Measurements from ENCODE around the gene EPS15. TPM values are rescaled to one million over a fixed set of nuclear protein-coding genes. Genes with fewer than 3 reads are reported as not detected.
A peak's percentile ranks its signal among the peaks of the same experiment; 100 is the strongest.

The EPS15 gene
- total RNA-seq, 1 experiment from 2014 or later = 26.3 TPM

GRCh38 chr1:51519865-51520699 is 1.0 kb upstream of the EPS15 start:
- Histone ChIP-seq H3K36me3 (ENCODE audit: low read depth, low read length) (no peaks in the 10 kb centered on the region), H4K20me1 (ENCODE audit: low read length) (peaks cover 11% of the 10 kb centered on the region; the same call in 1 of the 2 replicates), H3K9ac (ENCODE audit: low read length) (no peak overlapping the region), H2AFZ (ENCODE audit: low read length) (peak overlapping the region; percentile 20), H3K4me3 (ENCODE audit: low read length) (no peak overlapping the region), H3K27ac (ENCODE audit: low read length) (peak overlapping the region; percentile 1; the same call in 1 of the 2 replicates), H3K9me2 (replicated peaks; ENCODE audit: low read length) (no peaks in the 10 kb centered on the region), H3K4me1 (ENCODE audit: insufficient read depth, low read length) (peaks cover 36% of the 10 kb centered on the region), H3K9me3 (ENCODE audit: low read length) (no peaks in the 10 kb centered on the region), H3K79me2 (ENCODE audit: low read length) (peaks cover 35% of the 10 kb centered on the region), H3F3A (ENCODE audit: low read length, unreplicated experiment) (no peaks in the 10 kb centered on the region), H3K27me3 (ENCODE audit: low read length) (no peaks in the 10 kb centered on the region), H3K4me2 (ENCODE audit: low read length) (peak overlapping the region; percentile 36)
- BruUV-seq (replicated peaks) = TSS peak; percentile 25
- POLR2A ChIA-PET (ENCODE audit: unreplicated experiment) = interaction anchor here (1.1 kb wide), 1 partner anchor 32 kb away, joined by 3 read pairs; no protein-coding TSS in a partner anchor
- intact Hi-C loops (cut with micrococcal nuclease) = loop anchor here (2.0 to 5.0 kb wide), 3 partner anchors 15 to 78 kb away; no protein-coding TSS in a partner anchor
- ATAC-seq = peak; percentile 25
- CTCF ChIA-PET = no interaction called here
- peak; percentile 68 for DNase-seq
- no peak for TF ChIP-seq CTCF (conservative IDR thresholded peaks at IDR 0.05; ENCODE audit: low read depth, low read length)
- TF ChIP-seq EZH2 (IDR thresholded peaks at IDR 0.05; ENCODE audit: low read length, unreplicated experiment) = no peak

DNA sequence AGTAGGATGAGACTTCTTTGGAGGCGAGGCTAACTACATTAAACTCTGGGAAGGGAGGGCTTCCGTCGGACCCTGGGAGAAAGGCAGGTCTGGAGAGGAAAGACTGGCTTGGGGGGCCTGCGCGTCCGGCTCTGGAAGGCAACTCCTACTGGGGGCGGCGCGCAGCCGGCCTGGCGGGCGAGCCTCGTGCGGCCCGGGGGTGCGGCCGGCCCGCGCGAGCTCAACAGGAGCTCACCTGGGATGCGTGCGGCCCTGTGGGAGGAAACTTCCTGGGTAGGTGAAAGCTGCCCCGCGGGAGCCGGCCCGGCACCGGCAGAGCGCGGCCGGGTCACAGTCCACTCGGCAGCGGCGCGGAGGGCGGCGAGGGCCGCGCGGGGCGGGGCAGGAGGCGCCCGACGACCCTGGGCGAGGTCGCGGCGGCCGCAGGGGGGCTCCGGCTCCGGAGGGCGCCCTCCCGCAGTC is 449 bp downstream of the EPS15 start:
- Histone ChIP-seq H3K27me3 (ENCODE audit: low read length) (no peaks in the 10 kb centered on the region), H3K4me2 (ENCODE audit: low read length) (peak overlapping the region; percentile 91), H3K4me3 (ENCODE audit: low read length) (peak overlapping the region; percentile 85), H4K20me1 (ENCODE audit: low read length) (peaks cover 11% of the 10 kb centered on the region; the same call in 1 of the 2 replicates), H3K36me3 (ENCODE audit: low read depth, low read length) (no peaks in the 10 kb centered on the region), H3K9me2 (replicated peaks; ENCODE audit: low read length) (no peaks in the 10 kb centered on the region), H3K9me3 (ENCODE audit: low read length) (no peaks in the 10 kb centered on the region), H3K27ac (ENCODE audit: low read length) (peak overlapping the region; percentile 58), H3F3A (ENCODE audit: low read length, unreplicated experiment) (no peaks in the 10 kb centered on the region), H3K79me2 (ENCODE audit: low read length) (peaks cover 50% of the 10 kb centered on the region), H2AFZ (ENCODE audit: low read length) (peak overlapping the region; percentile 60), H3K4me1 (ENCODE audit: insufficient read depth, low read length) (peaks cover 44% of the 10 kb centered on the region), H3K9ac (ENCODE audit: low read length) (peak overlapping the region; percentile 77)
- DNase-seq (peak; percentile 55), ATAC-seq (peak; percentile 59)
- intact Hi-C loops (cut with micrococcal nuclease) = loop anchor here (2.0 to 5.0 kb wide), 2 partner anchors 48 to 76 kb away; no protein-coding TSS in a partner anchor
- CTCF ChIA-PET = no interaction called here
- no TSS peak for BruUV-seq (replicated peaks)
- POLR2A ChIA-PET (ENCODE audit: unreplicated experiment) = interaction anchor here (0.5 kb wide), 1 partner anchor 87 kb away, joined by 3 read pairs; no protein-coding TSS in a partner anchor
- TF ChIP-seq EZH2 (IDR thresholded peaks at IDR 0.05; ENCODE audit: low read length, unreplicated experiment) (no peak), EZH2phosphoT487 (IDR thresholded peaks at IDR 0.05; ENCODE audit: borderline replicate concordance, low read length) (peak; percentile 63)

GRCh38 chr1:51518033-51518585 is 957 bp downstream of the EPS15 start:
- no TSS peak for BruUV-seq (replicated peaks)
- CTCF ChIA-PET = no interaction called here
- DNase-seq = peak; percentile 77
- Histone ChIP-seq H3K27me3 (ENCODE audit: low read length) (no peaks in the 10 kb centered on the region), H3K9me2 (replicated peaks; ENCODE audit: low read length) (no peaks in the 10 kb centered on the region), H3K36me3 (ENCODE audit: low read depth, low read length) (no peaks in the 10 kb centered on the region), H3K27ac (ENCODE audit: low read length) (peak overlapping the region; percentile 58), H3K9me3 (ENCODE audit: low read length) (no peaks in the 10 kb centered on the region), H4K20me1 (ENCODE audit: low read length) (peaks cover 11% of the 10 kb centered on the region; the same call in 1 of the 2 replicates), H3K4me2 (ENCODE audit: low read length) (peak overlapping the region; percentile 91), H3F3A (ENCODE audit: low read length, unreplicated experiment) (no peaks in the 10 kb centered on the region), H3K4me3 (ENCODE audit: low read length) (peak overlapping the region; percentile 85), H3K4me1 (ENCODE audit: insufficient read depth, low read length) (peaks cover 44% of the 10 kb centered on the region), H2AFZ (ENCODE audit: low read length) (peak overlapping the region; percentile 60), H3K79me2 (ENCODE audit: low read length) (peaks cover 55% of the 10 kb centered on the region), H3K9ac (ENCODE audit: low read length) (peak overlapping the region; percentile 77)
- no peak for TF ChIP-seq EZH2 (IDR thresholded peaks at IDR 0.05; ENCODE audit: low read length, unreplicated experiment)
- TF ChIP-seq CTCF (conservative IDR thresholded peaks at IDR 0.05; ENCODE audit: low read depth, low read length) = no peak
- no peak for TF ChIP-seq EZH2phosphoT487 (IDR thresholded peaks at IDR 0.05; ENCODE audit: borderline replicate concordance, low read length)
- ATAC-seq = peak; percentile 56
- POLR2A ChIA-PET (ENCODE audit: unreplicated experiment) = interaction anchor here (0.5 kb wide), 1 partner anchor 88 kb away, joined by 3 read pairs; no protein-coding TSS in a partner anchor
- intact Hi-C loops (cut with micrococcal nuclease) = loop anchor here (2.0 to 5.0 kb wide), 2 partner anchors 49 to 76 kb away; no protein-coding TSS in a partner anchor
